Measurements from ENCODE around the gene AACS. TPM values are rescaled to one million over a fixed set of nuclear protein-coding genes. Genes with fewer than 3 reads are reported as not detected.

Gene AACS
- total RNA-seq, 1 experiment from 2014 or later: 46.8 TPM

DNA sequence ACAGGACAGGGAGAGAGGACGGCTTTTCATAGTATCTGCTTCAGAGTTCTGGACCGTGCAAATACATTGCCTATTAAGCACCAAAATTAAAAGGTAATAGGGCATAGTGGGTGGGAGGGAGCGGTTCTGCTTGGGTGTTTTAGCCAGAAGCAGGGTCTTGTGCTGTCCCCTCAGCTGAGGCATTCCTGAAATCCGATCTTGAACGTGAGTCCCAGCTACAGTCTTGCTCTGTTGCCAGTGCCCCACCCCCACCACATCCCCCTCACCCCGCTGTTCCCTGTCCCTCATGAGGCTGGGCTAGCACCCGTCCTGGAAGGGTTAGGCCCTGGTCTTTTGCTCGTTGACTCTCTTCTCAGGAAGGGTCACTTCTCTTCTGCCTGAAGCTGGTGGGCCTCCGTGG, 48.6 kb downstream of the AACS start:
- H3K4me2 ChIP-seq: no peak overlapping the region
- no peak overlapping the region for H3K27ac ChIP-seq
- no peaks in the 10 kb centered on the region for H3K9me2 ChIP-seq (ENCODE audit: insufficient read depth)
- ChIA-PET POLR2A (ENCODE audit: unreplicated experiment) (no interaction called here), CTCF (no interaction called here)
- no peak overlapping the region for H3K4me3 ChIP-seq
- intact Hi-C loops (cut with micrococcal nuclease; ENCODE audit: unreplicated experiment): no loop called here
- H2AFZ ChIP-seq: no peak overlapping the region
- no TSS peak for BruUV-seq (replicated peaks)
- no peaks in the 10 kb centered on the region for H4K20me1 ChIP-seq (ENCODE audit: insufficient read depth)
- TF ChIP-seq, protein P1, sequence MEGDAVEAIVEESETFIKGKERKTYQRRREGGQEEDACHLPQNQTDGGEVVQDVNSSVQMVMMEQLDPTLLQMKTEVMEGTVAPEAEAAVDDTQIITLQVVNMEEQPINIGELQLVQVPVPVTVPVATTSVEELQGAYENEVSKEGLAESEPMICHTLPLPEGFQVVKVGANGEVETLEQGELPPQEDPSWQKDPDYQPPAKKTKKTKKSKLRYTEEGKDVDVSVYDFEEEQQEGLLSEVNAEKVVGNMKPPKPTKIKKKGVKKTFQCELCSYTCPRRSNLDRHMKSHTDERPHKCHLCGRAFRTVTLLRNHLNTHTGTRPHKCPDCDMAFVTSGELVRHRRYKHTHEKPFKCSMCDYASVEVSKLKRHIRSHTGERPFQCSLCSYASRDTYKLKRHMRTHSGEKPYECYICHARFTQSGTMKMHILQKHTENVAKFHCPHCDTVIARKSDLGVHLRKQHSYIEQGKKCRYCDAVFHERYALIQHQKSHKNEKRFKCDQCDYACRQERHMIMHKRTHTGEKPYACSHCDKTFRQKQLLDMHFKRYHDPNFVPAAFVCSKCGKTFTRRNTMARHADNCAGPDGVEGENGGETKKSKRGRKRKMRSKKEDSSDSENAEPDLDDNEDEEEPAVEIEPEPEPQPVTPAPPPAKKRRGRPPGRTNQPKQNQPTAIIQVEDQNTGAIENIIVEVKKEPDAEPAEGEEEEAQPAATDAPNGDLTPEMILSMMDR (conservative IDR thresholded peaks at IDR 0.05): no peak
- TF ChIP-seq EZH2 (IDR thresholded peaks at IDR 0.05; ENCODE audit: low read depth): no peak
- no peaks in the 10 kb centered on the region for H3K9me3 ChIP-seq (ENCODE audit: insufficient read depth, low read depth)
- no peaks in the 10 kb centered on the region for H3K79me2 ChIP-seq (ENCODE audit: low read depth)
- H3F3A ChIP-seq (ENCODE audit: insufficient read depth, low read depth): no peaks in the 10 kb centered on the region
- DNase-seq: no peak
- no peaks in the 10 kb centered on the region for H3K27me3 ChIP-seq (ENCODE audit: insufficient read depth, low read depth)
- no peaks in the 10 kb centered on the region for H3K4me1 ChIP-seq (replicated peaks; ENCODE audit: insufficient read depth)
- no peaks in the 10 kb centered on the region for H3K36me3 ChIP-seq (ENCODE audit: low read depth)

DNA sequence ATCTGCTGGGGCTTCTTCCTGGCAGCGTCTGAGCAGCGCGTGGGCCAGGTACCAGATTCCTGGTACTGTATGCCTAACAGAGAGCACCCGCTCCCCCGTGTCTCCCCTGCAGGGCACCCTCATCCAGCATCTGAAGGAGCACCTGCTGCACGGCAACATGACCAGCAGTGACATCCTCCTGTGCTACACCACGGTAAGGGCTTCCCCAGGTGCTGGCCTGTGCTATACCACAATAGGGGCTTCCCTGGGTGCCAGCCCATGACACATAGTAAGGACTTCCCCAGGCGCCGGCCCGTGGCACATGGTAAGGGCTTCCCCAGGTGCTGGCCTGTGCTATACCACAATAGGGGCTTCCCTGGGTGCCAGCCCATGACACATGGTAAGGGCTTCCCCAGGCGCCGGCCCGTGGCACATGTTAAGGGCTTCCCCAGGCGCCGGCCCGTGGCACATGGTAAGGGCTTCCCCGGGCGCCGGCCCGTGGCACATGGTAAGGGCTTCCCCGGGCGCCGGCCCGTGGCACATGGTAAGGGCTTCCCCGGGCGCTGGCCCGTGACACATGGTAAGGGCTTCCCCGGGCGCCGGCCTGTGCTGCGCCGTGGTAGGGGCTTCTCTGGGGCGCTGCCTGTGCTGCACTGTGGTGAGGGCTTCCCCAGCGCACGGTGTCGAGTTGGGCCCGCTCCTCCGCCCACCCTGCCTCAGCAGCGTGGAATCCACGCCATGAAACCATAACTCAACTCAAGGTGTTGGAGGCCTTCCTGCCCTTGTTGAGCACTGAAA, 49.3 kb downstream of the AACS start:
- no peak overlapping the region for H3K4me3 ChIP-seq
- POLR2A ChIA-PET (ENCODE audit: unreplicated experiment): no interaction called here
- no peak for DNase-seq
- H3K27me3 ChIP-seq (ENCODE audit: insufficient read depth, low read depth): no peaks in the 10 kb centered on the region
- no peak overlapping the region for H3K27ac ChIP-seq
- intact Hi-C loops (cut with micrococcal nuclease; ENCODE audit: unreplicated experiment): no loop called here
- TF ChIP-seq EZH2 (IDR thresholded peaks at IDR 0.05; ENCODE audit: low read depth): no peak
- TF ChIP-seq, protein P1 (conservative IDR thresholded peaks at IDR 0.05): no peak
- no peaks in the 10 kb centered on the region for H3K9me2 ChIP-seq (ENCODE audit: insufficient read depth)
- H3K79me2 ChIP-seq (ENCODE audit: low read depth): no peaks in the 10 kb centered on the region
- H3F3A ChIP-seq (ENCODE audit: insufficient read depth, low read depth): no peaks in the 10 kb centered on the region
- H3K36me3 ChIP-seq (ENCODE audit: low read depth): no peaks in the 10 kb centered on the region
- CTCF ChIA-PET: no interaction called here
- no peaks in the 10 kb centered on the region for H3K9me3 ChIP-seq (ENCODE audit: insufficient read depth, low read depth)
- no peak overlapping the region for H3K4me2 ChIP-seq
- BruUV-seq (replicated peaks): no TSS peak
- no peak overlapping the region for H2AFZ ChIP-seq
- no peaks in the 10 kb centered on the region for H4K20me1 ChIP-seq (ENCODE audit: insufficient read depth)
- no peaks in the 10 kb centered on the region for H3K4me1 ChIP-seq (replicated peaks; ENCODE audit: insufficient read depth)

DNA sequence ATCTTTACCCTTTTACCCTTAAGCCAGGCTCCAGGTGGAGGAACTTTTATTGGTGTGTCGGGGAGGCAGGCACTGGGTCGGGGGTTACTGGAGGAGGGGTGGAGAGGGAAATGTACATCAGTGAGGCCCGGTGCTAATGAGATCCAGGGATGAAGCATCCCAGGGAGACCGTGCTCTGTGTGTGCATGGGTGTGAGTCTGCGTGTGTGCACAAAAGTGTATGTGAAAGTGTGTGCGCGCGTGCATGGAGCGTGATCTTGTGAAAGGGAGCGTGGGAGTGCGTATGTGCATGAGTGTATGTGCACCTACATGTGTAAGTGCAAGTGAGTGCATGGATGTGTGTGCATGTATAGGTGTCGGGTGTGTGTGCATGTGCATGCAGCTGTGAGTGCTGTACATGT, 55.3 kb downstream of the AACS start:
- no peak for DNase-seq
- Histone ChIP-seq H2AFZ (no peak overlapping the region), H3K27ac (no peak overlapping the region), H3K36me3 (ENCODE audit: low read depth) (no peaks in the 10 kb centered on the region), H3K4me1 (replicated peaks; ENCODE audit: insufficient read depth) (peaks cover 24% of the 10 kb centered on the region), H3K4me3 (no peak overlapping the region), H4K20me1 (ENCODE audit: insufficient read depth) (no peaks in the 10 kb centered on the region; the same call in 1 of the 2 replicates), H3K4me2 (no peak overlapping the region), H3K9me2 (ENCODE audit: insufficient read depth) (no peaks in the 10 kb centered on the region), H3K9me3 (ENCODE audit: insufficient read depth, low read depth) (no peaks in the 10 kb centered on the region), H3K79me2 (ENCODE audit: low read depth) (no peaks in the 10 kb centered on the region), H3K27me3 (ENCODE audit: insufficient read depth, low read depth) (no peaks in the 10 kb centered on the region), H3F3A (ENCODE audit: insufficient read depth, low read depth) (peaks cover 20% of the 10 kb centered on the region)
- intact Hi-C loops (cut with micrococcal nuclease; ENCODE audit: unreplicated experiment): loop anchor here (10.0 kb wide), 1 partner anchor 126 kb away; the partner anchor contains the start of gene BRI3BP
- POLR2A ChIA-PET (ENCODE audit: unreplicated experiment): no interaction called here
- no TSS peak for BruUV-seq (replicated peaks)
- TF ChIP-seq, protein P1 (conservative IDR thresholded peaks at IDR 0.05): no peak
- TF ChIP-seq EZH2 (IDR thresholded peaks at IDR 0.05; ENCODE audit: low read depth): no peak
- CTCF ChIA-PET: no interaction called here
